GM18868 (cell line): Measurements from ENCODE around the gene VWA5B2.

Source experiments
- ATAC-seq: cut with Tn5 transposase; IDR thresholded peaks from one replicate; pipeline ENCODE4 v1.9.1; 2021; ENCODE audit warnings: mild to moderate bottlenecking, moderate library complexity; ENCODE audit not compliant: unreplicated experiment

VWA5B2 gene

GRCh38 chr3:184222521-184222920 lies 6.9 kb upstream of the VWA5B2 start:
- no peak for ATAC-seq

GRCh38 chr3:184223946-184224345 lies 5.4 kb upstream of the VWA5B2 start:
- no peak for ATAC-seq

GRCh38 chr3:184227481-184227935 lies 1.9 kb upstream of the VWA5B2 start:
- ATAC-seq: peak; percentile 43

- ATAC-seq: no peak
Measured at GRCh38 chr3:184228376-184229137, 828 bp upstream of the VWA5B2 start.

GRCh38 chr3:184230081-184230602 lies 757 bp downstream of the VWA5B2 start:
- no peak for ATAC-seq

- no peak for ATAC-seq
Measured at GRCh38 chr3:184230603-184231528, 1.5 kb downstream of the VWA5B2 start.

- no peak for ATAC-seq
Measured at GRCh38 chr3:184231671-184232070, 2.3 kb downstream of the VWA5B2 start.

GRCh38 chr3:184233127-184233843 lies 3.9 kb downstream of the VWA5B2 start:
- no peak for ATAC-seq

- no peak for ATAC-seq
Measured at GRCh38 chr3:184234224-184234623, 4.8 kb downstream of the VWA5B2 start.

- no peak for ATAC-seq
Measured at GRCh38 chr3:184234671-184235380, 5.4 kb downstream of the VWA5B2 start.

- ATAC-seq: no peak
Measured at GRCh38 chr3:184235381-184236032, 6.1 kb downstream of the VWA5B2 start.

GRCh38 chr3:184236033-184236410 lies 6.6 kb downstream of the VWA5B2 start:
- ATAC-seq: no peak

GRCh38 chr3:184236636-184237035 lies 7.3 kb downstream of the VWA5B2 start:
- no peak for ATAC-seq

- ATAC-seq: no peak
Measured at GRCh38 chr3:184237211-184237610, 7.8 kb downstream of the VWA5B2 start.

GRCh38 chr3:184237807-184238206 lies 8.4 kb downstream of the VWA5B2 start:
- no peak for ATAC-seq

GRCh38 chr3:184238246-184238818 lies 8.9 kb downstream of the VWA5B2 start:
- ATAC-seq: no peak

- no peak for ATAC-seq
Measured at GRCh38 chr3:184239221-184239620, 9.8 kb downstream of the VWA5B2 start.

GRCh38 chr3:184239708-184240107 lies 10.3 kb downstream of the VWA5B2 start:
- no peak for ATAC-seq

- no peak for ATAC-seq
Measured at GRCh38 chr3:184240384-184241140, 11.2 kb downstream of the VWA5B2 start.
